ENCODE data around the gene PPFIA1. TPM values are rescaled to one million over a fixed set of nuclear protein-coding genes. Genes with fewer than 3 reads are reported as not detected.

Gene PPFIA1
- total RNA-seq, 4 donors from 2014 or later = 18.8 to 79.7 (median 39.1) TPM

DNA sequence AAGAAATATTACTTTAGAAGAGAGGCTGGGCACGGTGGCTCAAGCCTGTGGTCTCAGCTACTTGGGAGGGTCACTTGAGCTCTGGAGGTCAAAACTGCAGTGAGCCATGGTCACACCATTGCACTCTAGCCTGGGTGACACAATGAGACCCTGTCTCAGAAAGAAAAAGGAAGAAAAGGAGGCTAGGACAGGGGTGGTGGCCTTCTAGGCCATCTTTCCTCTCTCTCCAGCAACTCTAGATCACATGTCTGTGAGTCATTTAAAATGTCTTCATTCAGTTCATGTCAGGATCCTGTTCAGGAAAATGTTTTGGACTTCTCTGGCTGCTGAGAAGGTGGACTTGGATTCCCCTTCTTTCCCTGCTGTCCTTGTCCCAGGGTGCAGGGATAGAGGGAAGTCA lies 53.3 kb downstream of the PPFIA1 start:
- DNase-seq = no peak
- H3K9me3 ChIP-seq = no peaks in the 10 kb centered on the region
- no peak overlapping the region for H3K4me3 ChIP-seq
- H3K36me3 ChIP-seq = no peaks in the 10 kb centered on the region
- intact Hi-C loops (cut with DNase I; ENCODE audit: low total_unique reads) = no loop called here
- no peak for TF ChIP-seq POLR2A (IDR thresholded peaks at IDR 0.05)
- TF ChIP-seq, protein P1, sequence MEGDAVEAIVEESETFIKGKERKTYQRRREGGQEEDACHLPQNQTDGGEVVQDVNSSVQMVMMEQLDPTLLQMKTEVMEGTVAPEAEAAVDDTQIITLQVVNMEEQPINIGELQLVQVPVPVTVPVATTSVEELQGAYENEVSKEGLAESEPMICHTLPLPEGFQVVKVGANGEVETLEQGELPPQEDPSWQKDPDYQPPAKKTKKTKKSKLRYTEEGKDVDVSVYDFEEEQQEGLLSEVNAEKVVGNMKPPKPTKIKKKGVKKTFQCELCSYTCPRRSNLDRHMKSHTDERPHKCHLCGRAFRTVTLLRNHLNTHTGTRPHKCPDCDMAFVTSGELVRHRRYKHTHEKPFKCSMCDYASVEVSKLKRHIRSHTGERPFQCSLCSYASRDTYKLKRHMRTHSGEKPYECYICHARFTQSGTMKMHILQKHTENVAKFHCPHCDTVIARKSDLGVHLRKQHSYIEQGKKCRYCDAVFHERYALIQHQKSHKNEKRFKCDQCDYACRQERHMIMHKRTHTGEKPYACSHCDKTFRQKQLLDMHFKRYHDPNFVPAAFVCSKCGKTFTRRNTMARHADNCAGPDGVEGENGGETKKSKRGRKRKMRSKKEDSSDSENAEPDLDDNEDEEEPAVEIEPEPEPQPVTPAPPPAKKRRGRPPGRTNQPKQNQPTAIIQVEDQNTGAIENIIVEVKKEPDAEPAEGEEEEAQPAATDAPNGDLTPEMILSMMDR (IDR thresholded peaks at IDR 0.05) = no peak
- peak overlapping the region in 1 of 2 donors; percentile 28 for H3K27ac ChIP-seq
- no peaks in the 10 kb centered on the region for H3K4me1 ChIP-seq
- H3K27me3 ChIP-seq = no peaks in the 10 kb centered on the region

DNA sequence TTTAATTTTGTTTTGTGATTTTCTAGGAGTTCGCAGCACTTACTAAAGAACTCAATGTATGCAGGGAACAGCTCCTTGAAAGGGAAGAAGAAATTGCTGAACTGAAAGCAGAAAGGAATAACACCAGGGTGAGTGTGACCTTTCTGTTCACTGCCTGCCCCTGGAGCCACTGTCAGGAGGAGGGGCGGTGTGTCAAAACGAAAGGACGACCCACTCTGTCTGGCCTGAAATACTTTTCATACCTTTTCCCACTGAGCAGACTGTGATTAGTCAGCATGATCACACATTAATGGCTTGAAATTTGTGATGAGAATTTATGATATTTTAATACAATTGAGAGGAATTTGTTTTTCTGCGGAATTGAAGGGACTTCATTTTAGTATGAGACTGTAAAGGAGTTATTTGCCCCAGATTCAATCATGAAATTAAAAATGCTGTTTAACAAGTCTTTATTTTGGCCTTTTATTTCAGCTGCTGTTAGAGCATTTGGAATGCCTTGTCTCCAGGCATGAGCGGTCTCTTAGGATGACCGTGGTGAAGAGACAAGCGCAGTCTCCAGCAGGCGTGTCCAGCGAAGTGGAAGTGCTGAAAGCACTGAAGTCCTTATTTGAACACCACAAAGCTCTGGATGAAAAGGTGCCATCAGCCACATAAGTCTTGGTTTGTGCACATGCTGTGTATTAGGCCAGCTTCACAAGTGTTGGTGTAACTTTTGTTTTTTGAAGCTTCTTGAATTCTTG lies 54.1 kb downstream of the PPFIA1 start:
- no peaks in the 10 kb centered on the region for H3K4me1 ChIP-seq
- no peaks in the 10 kb centered on the region for H3K27me3 ChIP-seq
- no peak overlapping the region for H3K4me3 ChIP-seq
- DNase-seq = no peak
- no peaks in the 10 kb centered on the region for H3K36me3 ChIP-seq
- intact Hi-C loops (cut with DNase I; ENCODE audit: low total_unique reads) = no loop called here
- no peaks in the 10 kb centered on the region for H3K9me3 ChIP-seq
- TF ChIP-seq, protein P1 (IDR thresholded peaks at IDR 0.05) = no peak
- no peak for TF ChIP-seq POLR2A (IDR thresholded peaks at IDR 0.05)
- H3K27ac ChIP-seq = peak overlapping the region in 1 of 2 donors; percentile 28

DNA sequence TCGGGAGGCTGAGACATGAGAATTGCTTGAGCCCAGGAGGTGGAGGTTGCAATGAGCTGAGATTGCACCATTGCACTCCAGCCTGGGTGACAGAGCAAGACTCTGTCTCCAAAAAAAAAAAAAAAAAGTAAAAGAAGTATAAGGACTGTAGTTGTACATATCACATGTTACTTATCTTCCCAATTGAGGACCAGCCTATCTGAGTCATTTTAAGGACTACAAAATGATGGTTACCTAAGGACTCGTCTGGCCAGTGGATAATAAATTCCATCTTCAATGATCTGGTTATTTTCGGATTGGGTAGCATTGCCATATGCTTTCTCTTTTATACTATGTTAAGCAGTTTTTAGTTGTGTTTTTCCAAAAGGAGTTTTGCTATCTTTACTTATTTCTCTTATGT lies 55.3 kb downstream of the PPFIA1 start:
- intact Hi-C loops (cut with DNase I; ENCODE audit: low total_unique reads) = no loop called here
- TF ChIP-seq, protein P1 (IDR thresholded peaks at IDR 0.05) = no peak
- no peak for TF ChIP-seq POLR2A (IDR thresholded peaks at IDR 0.05)
- H3K27ac ChIP-seq = peak overlapping the region; percentile 66 to 77

DNA sequence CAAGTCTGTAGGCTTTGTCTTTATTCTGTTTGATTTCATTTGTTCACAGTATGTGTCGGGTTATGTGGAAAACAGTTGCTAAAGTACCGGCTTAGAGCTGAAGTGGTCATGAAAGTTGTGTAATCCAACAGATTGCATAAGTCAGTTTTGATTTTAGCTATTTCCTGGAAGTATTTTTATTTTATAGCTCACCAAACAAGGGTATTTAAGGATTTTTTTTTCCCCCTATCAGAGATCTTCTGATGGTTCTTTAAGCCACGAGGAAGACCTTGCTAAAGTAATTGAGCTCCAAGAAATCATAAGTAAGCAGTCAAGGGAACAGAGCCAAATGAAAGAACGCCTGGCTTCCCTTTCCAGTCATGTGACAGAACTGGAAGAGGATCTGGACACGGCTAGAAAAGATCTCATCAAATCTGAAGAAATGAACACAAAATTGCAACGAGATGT lies 55.9 kb downstream of the PPFIA1 start:
- no peak overlapping the region for H3K4me3 ChIP-seq
- peak overlapping the region; percentile 66 to 77 for H3K27ac ChIP-seq
- H3K36me3 ChIP-seq = no peaks in the 10 kb centered on the region
- no peaks in the 10 kb centered on the region for H3K9me3 ChIP-seq
- no peak for TF ChIP-seq POLR2A (IDR thresholded peaks at IDR 0.05)
- TF ChIP-seq, protein P1 (IDR thresholded peaks at IDR 0.05) = no peak
- DNase-seq = peak; percentile 69 to 75
- intact Hi-C loops (cut with DNase I; ENCODE audit: low total_unique reads) = no loop called here
- H3K4me1 ChIP-seq = no peaks in the 10 kb centered on the region
- no peaks in the 10 kb centered on the region for H3K27me3 ChIP-seq

More for the DNA sequence above, 55.3 kb downstream of the PPFIA1 start:
- Histone ChIP-seq H3K36me3 (no peaks in the 10 kb centered on the region), H3K9me3 (no peaks in the 10 kb centered on the region), H3K4me3 (no peak overlapping the region), H3K27me3 (no peaks in the 10 kb centered on the region), H3K4me1 (no peaks in the 10 kb centered on the region)
- no peak for DNase-seq

DNA sequence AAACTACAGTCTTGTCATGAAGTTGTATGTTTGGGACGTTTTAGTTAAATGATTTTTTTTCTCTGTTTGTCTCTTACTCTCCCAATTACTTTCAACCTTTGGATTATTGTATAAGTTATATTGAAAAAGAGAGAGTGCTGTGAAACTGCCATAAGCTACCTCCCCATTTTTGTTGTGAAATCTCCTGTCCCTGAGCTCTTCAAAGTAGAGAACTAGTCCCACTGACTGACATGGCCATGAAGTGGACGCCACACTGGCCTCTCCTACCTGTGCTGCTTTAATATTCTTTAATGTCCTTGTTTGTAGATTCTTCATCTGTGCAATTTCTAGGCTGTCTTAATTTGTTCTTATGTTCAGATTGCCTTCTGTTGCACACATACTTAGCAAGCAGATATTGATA lies 56.3 kb downstream of the PPFIA1 start:
- no peak for DNase-seq
- TF ChIP-seq POLR2A (IDR thresholded peaks at IDR 0.05) = no peak
- TF ChIP-seq, protein P1 (IDR thresholded peaks at IDR 0.05) = no peak
- Histone ChIP-seq H3K4me3 (no peak overlapping the region), H3K4me1 (no peaks in the 10 kb centered on the region), H3K27me3 (no peaks in the 10 kb centered on the region), H3K27ac (peak overlapping the region; percentile 66 to 77), H3K9me3 (no peaks in the 10 kb centered on the region), H3K36me3 (no peaks in the 10 kb centered on the region)
- intact Hi-C loops (cut with DNase I; ENCODE audit: low total_unique reads) = no loop called here

Measured in uterus (tissue), 4 donors.